Activated T-cell treated with anti-CD3 and anti-CD28 coated beads, Interleukin-2, amount 50 U/mL, for 4 hours (primary cell): ENCODE measurements around the gene CNDP1. TPM values are rescaled to one million over a fixed set of nuclear protein-coding genes. Genes with fewer than 3 reads are reported as not detected.

Experiments used
- ATAC-seq, 2 donors: fragments of 200-7000 bp; cut with Tn5 transposase; one replicate each; pipeline ENCODE4 v1.10.0; 2021
- DNase-seq: peaks from one replicate; pipeline ENCODE4 v3.0.0-alpha.2; 2020
- H3K27me3 Mint-ChIP-seq: one replicate; pipeline ENCODE4 v1.8.0; 2021; ENCODE audit warnings: low read depth, mixed read lengths
- H3K36me3 Mint-ChIP-seq: one replicate; pipeline ENCODE4 v1.8.0; 2022; ENCODE audit warnings: mixed read lengths; ENCODE audit not compliant: insufficient read depth
- H3K4me1 Mint-ChIP-seq: one replicate; pipeline ENCODE4 v1.8.0; 2021; ENCODE audit warnings: low read depth, mixed read lengths
- H3K4me3 Mint-ChIP-seq: one replicate; pipeline ENCODE4 v1.8.0; 2021; ENCODE audit warnings: mild to moderate bottlenecking, moderate library complexity, mixed read lengths
- H3K9me3 Mint-ChIP-seq: one replicate; pipeline ENCODE4 v1.8.0; 2021; ENCODE audit warnings: mixed read lengths
- total RNA-seq, 3 donors: library from RNA; stranded (reverse); gene quantifications; one replicate each; pipeline ENCODE4 v1.2.1, GENCODE V29; 2021

Gene CNDP1
- total RNA-seq, 3 donors from 2014 or later, result 0.15 to 0.49 (median 0.40) TPM

- no peaks in the 10 kb centered on the region for H3K27me3 Mint-ChIP-seq
- peaks cover 39% of the 10 kb centered on the region for H3K4me1 Mint-ChIP-seq
- no peaks in the 10 kb centered on the region for H3K9me3 Mint-ChIP-seq
- DNase-seq (no peak), ATAC-seq (no peak)
- H3K4me3 Mint-ChIP-seq, result no peak overlapping the region
- H3K36me3 Mint-ChIP-seq, result peaks cover 4% of the 10 kb centered on the region
Observed at GRCh38 chr18:74613381-74613780, 79.1 kb downstream of the CNDP1 start.

GRCh38 chr18:74616494-74616893, 82.2 kb downstream of the CNDP1 start:
- H3K4me1 Mint-ChIP-seq, result peaks cover 18% of the 10 kb centered on the region
- no peak for ATAC-seq
- peaks cover 3% of the 10 kb centered on the region for H3K36me3 Mint-ChIP-seq
- no peaks in the 10 kb centered on the region for H3K9me3 Mint-ChIP-seq
- DNase-seq, result no peak
- H3K27me3 Mint-ChIP-seq, result no peaks in the 10 kb centered on the region
- no peak overlapping the region for H3K4me3 Mint-ChIP-seq

- ATAC-seq (no peak), DNase-seq (no peak)
- Mint-ChIP-seq H3K4me3 (no peak overlapping the region), H3K36me3 (peaks cover 3% of the 10 kb centered on the region), H3K9me3 (no peaks in the 10 kb centered on the region), H3K4me1 (peaks cover 12% of the 10 kb centered on the region), H3K27me3 (no peaks in the 10 kb centered on the region)
Observed at GRCh38 chr18:74617486-74617885, 83.2 kb downstream of the CNDP1 start.

- H3K36me3 Mint-ChIP-seq, result no peaks in the 10 kb centered on the region
- ATAC-seq (no peak), DNase-seq (no peak)
- no peak overlapping the region for H3K4me3 Mint-ChIP-seq
- no peaks in the 10 kb centered on the region for H3K9me3 Mint-ChIP-seq
- H3K4me1 Mint-ChIP-seq, result peaks cover 2% of the 10 kb centered on the region
- H3K27me3 Mint-ChIP-seq, result no peaks in the 10 kb centered on the region
Observed at GRCh38 chr18:74622072-74622471, 87.8 kb downstream of the CNDP1 start.

- Mint-ChIP-seq H3K9me3 (no peaks in the 10 kb centered on the region), H3K4me3 (no peak overlapping the region), H3K27me3 (no peaks in the 10 kb centered on the region), H3K36me3 (no peaks in the 10 kb centered on the region), H3K4me1 (peaks cover 4% of the 10 kb centered on the region)
- no peak for ATAC-seq
- DNase-seq, result peak; percentile 16
Observed at GRCh38 chr18:74623047-74623816, 88.9 kb downstream of the CNDP1 start.

GRCh38 chr18:74624466-74624865, 90.2 kb downstream of the CNDP1 start:
- H3K9me3 Mint-ChIP-seq, result no peaks in the 10 kb centered on the region
- DNase-seq (no peak), ATAC-seq (no peak)
- H3K4me3 Mint-ChIP-seq, result no peak overlapping the region
- H3K4me1 Mint-ChIP-seq, result peaks cover 4% of the 10 kb centered on the region
- no peaks in the 10 kb centered on the region for H3K27me3 Mint-ChIP-seq
- no peaks in the 10 kb centered on the region for H3K36me3 Mint-ChIP-seq

GRCh38 chr18:74625157-74625556, 90.9 kb downstream of the CNDP1 start:
- ATAC-seq (no peak), DNase-seq (no peak)
- Mint-ChIP-seq H3K36me3 (no peaks in the 10 kb centered on the region), H3K9me3 (no peaks in the 10 kb centered on the region), H3K4me1 (peaks cover 4% of the 10 kb centered on the region), H3K27me3 (no peaks in the 10 kb centered on the region), H3K4me3 (no peak overlapping the region)

GRCh38 chr18:74626049-74626874, 92.0 kb downstream of the CNDP1 start:
- Mint-ChIP-seq H3K4me1 (peaks cover 15% of the 10 kb centered on the region), H3K27me3 (no peaks in the 10 kb centered on the region)

GRCh38 chr18:74630804-74631203, 96.5 kb downstream of the CNDP1 start:
- ATAC-seq, result no peak
- no peak for DNase-seq
- Mint-ChIP-seq H3K9me3 (no peaks in the 10 kb centered on the region), H3K36me3 (peaks cover 30% of the 10 kb centered on the region), H3K4me3 (no peak overlapping the region), H3K4me1 (peaks cover 44% of the 10 kb centered on the region), H3K27me3 (no peaks in the 10 kb centered on the region)

More at GRCh38 chr18:74626049-74626874, 92.0 kb downstream of the CNDP1 start:
- DNase-seq (no peak), ATAC-seq (no peak)
- Mint-ChIP-seq H3K9me3 (no peaks in the 10 kb centered on the region), H3K4me3 (no peak overlapping the region), H3K36me3 (no peaks in the 10 kb centered on the region)

- Mint-ChIP-seq H3K9me3 (no peaks in the 10 kb centered on the region), H3K4me1 (peaks cover 44% of the 10 kb centered on the region), H3K4me3 (peak overlapping the region; percentile 69), H3K36me3 (peaks cover 30% of the 10 kb centered on the region), H3K27me3 (no peaks in the 10 kb centered on the region)
- ATAC-seq, result no peak
- no peak for DNase-seq
Observed at GRCh38 chr18:74631212-74631611, 96.9 kb downstream of the CNDP1 start.

- no peak for DNase-seq
Observed at GRCh38 chr18:74631623-74632350, 97.5 kb downstream of the CNDP1 start.

GRCh38 chr18:74632351-74632679, 98.0 kb downstream of the CNDP1 start:
- Mint-ChIP-seq H3K27me3 (no peaks in the 10 kb centered on the region), H3K4me1 (peaks cover 41% of the 10 kb centered on the region), H3K9me3 (no peaks in the 10 kb centered on the region), H3K36me3 (peaks cover 30% of the 10 kb centered on the region), H3K4me3 (peak overlapping the region; percentile 45)
- ATAC-seq (peak in 1 of 2 donors; percentile 32), DNase-seq (no peak)

More at GRCh38 chr18:74631623-74632350, 97.5 kb downstream of the CNDP1 start:
- no peaks in the 10 kb centered on the region for H3K27me3 Mint-ChIP-seq
- H3K36me3 Mint-ChIP-seq, result peaks cover 30% of the 10 kb centered on the region
- peak; percentile 46 to 61 for ATAC-seq
- H3K9me3 Mint-ChIP-seq, result no peaks in the 10 kb centered on the region
- peak overlapping the region; percentile 69 for H3K4me3 Mint-ChIP-seq
- H3K4me1 Mint-ChIP-seq, result peaks cover 43% of the 10 kb centered on the region

GRCh38 chr18:74632856-74633255, 98.6 kb downstream of the CNDP1 start:
- Mint-ChIP-seq H3K4me1 (peaks cover 39% of the 10 kb centered on the region), H3K36me3 (peaks cover 32% of the 10 kb centered on the region), H3K9me3 (no peaks in the 10 kb centered on the region), H3K27me3 (no peaks in the 10 kb centered on the region), H3K4me3 (no peak overlapping the region)
- DNase-seq, result no peak
- ATAC-seq, result no peak

GRCh38 chr18:74633652-74634352, 99.5 kb downstream of the CNDP1 start:
- peaks cover 39% of the 10 kb centered on the region for H3K4me1 Mint-ChIP-seq
- H3K36me3 Mint-ChIP-seq, result peaks cover 36% of the 10 kb centered on the region
- peak in 1 of 2 donors; percentile 32 for ATAC-seq
- no peaks in the 10 kb centered on the region for H3K27me3 Mint-ChIP-seq
- DNase-seq, result no peak
- no peaks in the 10 kb centered on the region for H3K9me3 Mint-ChIP-seq
- H3K4me3 Mint-ChIP-seq, result no peak overlapping the region
